ENCODE data around the gene SYNPR.

GRCh38 chr3:63493101-63493500 is 215.0 kb downstream of the SYNPR start:
- TF ChIP-seq, protein P1, sequence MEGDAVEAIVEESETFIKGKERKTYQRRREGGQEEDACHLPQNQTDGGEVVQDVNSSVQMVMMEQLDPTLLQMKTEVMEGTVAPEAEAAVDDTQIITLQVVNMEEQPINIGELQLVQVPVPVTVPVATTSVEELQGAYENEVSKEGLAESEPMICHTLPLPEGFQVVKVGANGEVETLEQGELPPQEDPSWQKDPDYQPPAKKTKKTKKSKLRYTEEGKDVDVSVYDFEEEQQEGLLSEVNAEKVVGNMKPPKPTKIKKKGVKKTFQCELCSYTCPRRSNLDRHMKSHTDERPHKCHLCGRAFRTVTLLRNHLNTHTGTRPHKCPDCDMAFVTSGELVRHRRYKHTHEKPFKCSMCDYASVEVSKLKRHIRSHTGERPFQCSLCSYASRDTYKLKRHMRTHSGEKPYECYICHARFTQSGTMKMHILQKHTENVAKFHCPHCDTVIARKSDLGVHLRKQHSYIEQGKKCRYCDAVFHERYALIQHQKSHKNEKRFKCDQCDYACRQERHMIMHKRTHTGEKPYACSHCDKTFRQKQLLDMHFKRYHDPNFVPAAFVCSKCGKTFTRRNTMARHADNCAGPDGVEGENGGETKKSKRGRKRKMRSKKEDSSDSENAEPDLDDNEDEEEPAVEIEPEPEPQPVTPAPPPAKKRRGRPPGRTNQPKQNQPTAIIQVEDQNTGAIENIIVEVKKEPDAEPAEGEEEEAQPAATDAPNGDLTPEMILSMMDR (IDR thresholded peaks at IDR 0.05) = no peak
- TF ChIP-seq POLR2AphosphoS5 (IDR thresholded peaks at IDR 0.05) (no peak), EP300 (IDR thresholded peaks at IDR 0.05) (no peak), POLR2A (IDR thresholded peaks at IDR 0.05; ENCODE audit: low read depth) (no peak)
